COLO668 (cell line): ENCODE measurements around the gene ITCH.
"Not testable (repeated sequence)": the region's sequence is repeated elsewhere in the genome, so short reads cannot be mapped to it uniquely, and the experiment has no call there.

ENCODE experiments used
- DNase-seq: peaks from one replicate; lab custom pipeline; 2025; ENCODE audit not compliant: unreplicated experiment; lab: John Stamatoyannopoulos, UW

The ITCH gene

GRCh38 chr20:34449674-34450592 is 86.9 kb downstream of the ITCH start:
- no peak for DNase-seq

- no peak for DNase-seq
These were observed 89.4 kb downstream of the ITCH start for GRCh38 chr20:34452281-34452982.

GRCh38 chr20:34458631-34459030 is 95.6 kb downstream of the ITCH start:
- DNase-seq: no peak

GRCh38 chr20:34459209-34459897 is 96.3 kb downstream of the ITCH start:
- no peak for DNase-seq

GRCh38 chr20:34461779-34462087 is 98.7 kb downstream of the ITCH start:
- no peak for DNase-seq

GRCh38 chr20:34468951-34469350 is 105.9 kb downstream of the ITCH start:
- DNase-seq: no peak

- DNase-seq: no peak
These were observed 109.3 kb downstream of the ITCH start for GRCh38 chr20:34472246-34472925.

- peak; percentile 50 for DNase-seq
These were observed 110.3 kb downstream of the ITCH start for GRCh38 chr20:34473262-34473883.

- DNase-seq: no peak
These were observed 113.1 kb downstream of the ITCH start for GRCh38 chr20:34475979-34476736.

GRCh38 chr20:34479627-34480026 is 116.6 kb downstream of the ITCH start:
- no peak for DNase-seq

- DNase-seq: not testable (repeated sequence)
These were observed 119.1 kb downstream of the ITCH start for GRCh38 chr20:34482154-34482553.

- not testable (repeated sequence) for DNase-seq
These were observed 120.6 kb downstream of the ITCH start for GRCh38 chr20:34483585-34484220.

- no peak for DNase-seq
These were observed 122.1 kb downstream of the ITCH start for GRCh38 chr20:34485068-34485634.

- DNase-seq: no peak
These were observed 128.3 kb downstream of the ITCH start for GRCh38 chr20:34491226-34491931.

GRCh38 chr20:34491932-34492509 is 128.9 kb downstream of the ITCH start:
- DNase-seq: no peak

- DNase-seq: no peak
These were observed 130.6 kb downstream of the ITCH start for GRCh38 chr20:34493646-34494045.

GRCh38 chr20:34495307-34495706 is 132.2 kb downstream of the ITCH start:
- no peak for DNase-seq

- DNase-seq: no peak
These were observed 132.8 kb downstream of the ITCH start for GRCh38 chr20:34495916-34496315.
